PC-9 (cell line): Measurements from ENCODE around the gene MAGI2.
"Not testable (repeated sequence)": the region's sequence is repeated elsewhere in the genome, so short reads cannot be mapped to it uniquely, and the experiment has no call there.

ENCODE experiments used
- CTCF ChIP-seq: fragments of 200-600 bp; sonication (generic); conservative IDR thresholded peaks from 2 replicates; pipeline ENCODE4 v1.6.1; 2017; ENCODE audit warnings: mixed run types, antibody characterized with exemption, mild to moderate bottlenecking, moderate library complexity
- EZH2 ChIP-seq: fragments of 200-600 bp; sonication (generic); IDR thresholded peaks from 2 replicates; pipeline ENCODE4 v1.8.0; 2017; ENCODE audit warnings: antibody characterized with exemption, low read depth

GRCh38 chr7:79071187-79071586 lies 382.3 kb downstream of the MAGI2 start:
- not testable (repeated sequence) for TF ChIP-seq CTCF, EZH2
